H1 (cell line): ENCODE data around the gene PPP2R2B. TPM values are rescaled to one million over a fixed set of nuclear protein-coding genes. Genes with fewer than 3 reads are reported as not detected.

Experiments
- E2F6 ChIP-seq: IDR thresholded peaks from 2 replicates; pipeline ENCODE4 v1.6.1; 2012; ENCODE audit warnings: inconsistent platforms
- MAFK ChIP-seq: IDR thresholded peaks from 2 replicates; pipeline ENCODE4 v1.6.1; 2012; ENCODE audit warnings: low read depth, mild to moderate bottlenecking, improper control_type of control experiment, low read length
- MAX ChIP-seq: IDR thresholded peaks from 2 replicates; pipeline ENCODE4 v1.6.1; 2012; ENCODE audit warnings: inconsistent platforms
- polyA plus RNA-seq, 7 experiments: library from polyadenylated mRNA; depleted of rRNA in 3 of 7; stranded (reverse) in 5 of 7; unstranded in 2 of 7; fragments of >200 nt in 5 of 7; fragments of 200-250 nt in 2 of 7; gene quantifications; 1 replicate in 5 of 7; 2 replicates in 1 of 7; 4 replicates in 1 of 7; pipeline versions ENCODE4 v1.2.1 to v1.2.3, GENCODE V29; 2011 to 2013; ENCODE audit warnings: missing spikeins in 2 of 7, mixed read lengths in 2 of 7
- total RNA-seq: library from RNA; stranded (reverse); fragmentation: NEBNext Ultra II Directional; extraction: Animal tissue kit (Norgen Biotek cat#: 25700); gene quantifications from 2 replicates; pipeline ENCODE4 v1.2.1, GENCODE V29; 2021
- TF ChIP-seq, protein P1 (sequence below): fragments of 300-600 bp; sonication (generic); IDR thresholded peaks from 2 replicates; pipeline ENCODE4 v1.7.1; 2012; ENCODE audit warnings: low read length, moderate library complexity, mild to moderate bottlenecking, inconsistent platforms; ENCODE audit not compliant: insufficient replicate concordance
- TF ChIP-seq, protein P2 (sequence below), 3 experiments: IDR thresholded peaks; 1 replicate in 2 of 3; 2 replicates in 1 of 3; pipeline versions ENCODE4 v1.5.1 to v1.6.1; 2011; ENCODE audit warnings: low read length in 3 of 3, mild to moderate bottlenecking in 3 of 3, inconsistent platforms in 2 of 3, low read depth in 1 of 3, moderate library complexity in 1 of 3; ENCODE audit not compliant: insufficient read depth in 1 of 3; ENCODE audit errors: control extremely low read depth in 1 of 3

The PPP2R2B gene
- total and polyA plus RNA-seq, 2 of the 8 experiments (the other 6 are each of a cell fraction or from before 2014, with no cell fraction given), result 21.1 to 37.1 TPM

DNA sequence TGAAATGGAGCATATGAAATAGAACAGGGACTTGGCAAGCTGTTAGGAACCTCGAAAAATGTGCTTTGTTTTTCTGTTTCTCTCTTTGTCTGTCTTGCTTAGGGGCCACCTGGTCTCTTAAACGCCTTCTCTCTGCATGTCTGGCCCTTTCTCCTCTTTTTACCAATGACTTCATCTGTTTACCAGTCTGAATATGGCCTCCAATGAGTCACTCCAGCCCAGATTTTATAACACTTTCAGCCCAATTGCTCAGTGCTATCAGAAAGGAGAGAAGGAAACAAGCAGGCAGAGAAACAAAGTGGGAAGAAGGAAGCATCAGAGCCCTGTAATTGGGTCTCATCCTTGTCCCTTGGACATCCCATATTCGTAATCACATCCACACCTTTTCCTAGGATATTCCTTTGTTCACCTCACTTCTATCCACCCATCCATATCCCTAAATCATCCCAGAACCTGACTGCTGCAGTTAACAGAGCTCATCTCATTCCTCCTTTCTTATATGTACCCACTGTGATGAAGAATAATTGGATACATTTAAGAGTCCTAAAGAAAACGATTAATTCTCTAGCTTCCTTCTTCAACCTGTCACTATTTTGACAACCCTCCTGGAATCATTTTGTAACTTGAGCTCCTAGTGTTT is 210.8 kb downstream of the PPP2R2B start (continued):
- TF ChIP-seq, protein P1, sequence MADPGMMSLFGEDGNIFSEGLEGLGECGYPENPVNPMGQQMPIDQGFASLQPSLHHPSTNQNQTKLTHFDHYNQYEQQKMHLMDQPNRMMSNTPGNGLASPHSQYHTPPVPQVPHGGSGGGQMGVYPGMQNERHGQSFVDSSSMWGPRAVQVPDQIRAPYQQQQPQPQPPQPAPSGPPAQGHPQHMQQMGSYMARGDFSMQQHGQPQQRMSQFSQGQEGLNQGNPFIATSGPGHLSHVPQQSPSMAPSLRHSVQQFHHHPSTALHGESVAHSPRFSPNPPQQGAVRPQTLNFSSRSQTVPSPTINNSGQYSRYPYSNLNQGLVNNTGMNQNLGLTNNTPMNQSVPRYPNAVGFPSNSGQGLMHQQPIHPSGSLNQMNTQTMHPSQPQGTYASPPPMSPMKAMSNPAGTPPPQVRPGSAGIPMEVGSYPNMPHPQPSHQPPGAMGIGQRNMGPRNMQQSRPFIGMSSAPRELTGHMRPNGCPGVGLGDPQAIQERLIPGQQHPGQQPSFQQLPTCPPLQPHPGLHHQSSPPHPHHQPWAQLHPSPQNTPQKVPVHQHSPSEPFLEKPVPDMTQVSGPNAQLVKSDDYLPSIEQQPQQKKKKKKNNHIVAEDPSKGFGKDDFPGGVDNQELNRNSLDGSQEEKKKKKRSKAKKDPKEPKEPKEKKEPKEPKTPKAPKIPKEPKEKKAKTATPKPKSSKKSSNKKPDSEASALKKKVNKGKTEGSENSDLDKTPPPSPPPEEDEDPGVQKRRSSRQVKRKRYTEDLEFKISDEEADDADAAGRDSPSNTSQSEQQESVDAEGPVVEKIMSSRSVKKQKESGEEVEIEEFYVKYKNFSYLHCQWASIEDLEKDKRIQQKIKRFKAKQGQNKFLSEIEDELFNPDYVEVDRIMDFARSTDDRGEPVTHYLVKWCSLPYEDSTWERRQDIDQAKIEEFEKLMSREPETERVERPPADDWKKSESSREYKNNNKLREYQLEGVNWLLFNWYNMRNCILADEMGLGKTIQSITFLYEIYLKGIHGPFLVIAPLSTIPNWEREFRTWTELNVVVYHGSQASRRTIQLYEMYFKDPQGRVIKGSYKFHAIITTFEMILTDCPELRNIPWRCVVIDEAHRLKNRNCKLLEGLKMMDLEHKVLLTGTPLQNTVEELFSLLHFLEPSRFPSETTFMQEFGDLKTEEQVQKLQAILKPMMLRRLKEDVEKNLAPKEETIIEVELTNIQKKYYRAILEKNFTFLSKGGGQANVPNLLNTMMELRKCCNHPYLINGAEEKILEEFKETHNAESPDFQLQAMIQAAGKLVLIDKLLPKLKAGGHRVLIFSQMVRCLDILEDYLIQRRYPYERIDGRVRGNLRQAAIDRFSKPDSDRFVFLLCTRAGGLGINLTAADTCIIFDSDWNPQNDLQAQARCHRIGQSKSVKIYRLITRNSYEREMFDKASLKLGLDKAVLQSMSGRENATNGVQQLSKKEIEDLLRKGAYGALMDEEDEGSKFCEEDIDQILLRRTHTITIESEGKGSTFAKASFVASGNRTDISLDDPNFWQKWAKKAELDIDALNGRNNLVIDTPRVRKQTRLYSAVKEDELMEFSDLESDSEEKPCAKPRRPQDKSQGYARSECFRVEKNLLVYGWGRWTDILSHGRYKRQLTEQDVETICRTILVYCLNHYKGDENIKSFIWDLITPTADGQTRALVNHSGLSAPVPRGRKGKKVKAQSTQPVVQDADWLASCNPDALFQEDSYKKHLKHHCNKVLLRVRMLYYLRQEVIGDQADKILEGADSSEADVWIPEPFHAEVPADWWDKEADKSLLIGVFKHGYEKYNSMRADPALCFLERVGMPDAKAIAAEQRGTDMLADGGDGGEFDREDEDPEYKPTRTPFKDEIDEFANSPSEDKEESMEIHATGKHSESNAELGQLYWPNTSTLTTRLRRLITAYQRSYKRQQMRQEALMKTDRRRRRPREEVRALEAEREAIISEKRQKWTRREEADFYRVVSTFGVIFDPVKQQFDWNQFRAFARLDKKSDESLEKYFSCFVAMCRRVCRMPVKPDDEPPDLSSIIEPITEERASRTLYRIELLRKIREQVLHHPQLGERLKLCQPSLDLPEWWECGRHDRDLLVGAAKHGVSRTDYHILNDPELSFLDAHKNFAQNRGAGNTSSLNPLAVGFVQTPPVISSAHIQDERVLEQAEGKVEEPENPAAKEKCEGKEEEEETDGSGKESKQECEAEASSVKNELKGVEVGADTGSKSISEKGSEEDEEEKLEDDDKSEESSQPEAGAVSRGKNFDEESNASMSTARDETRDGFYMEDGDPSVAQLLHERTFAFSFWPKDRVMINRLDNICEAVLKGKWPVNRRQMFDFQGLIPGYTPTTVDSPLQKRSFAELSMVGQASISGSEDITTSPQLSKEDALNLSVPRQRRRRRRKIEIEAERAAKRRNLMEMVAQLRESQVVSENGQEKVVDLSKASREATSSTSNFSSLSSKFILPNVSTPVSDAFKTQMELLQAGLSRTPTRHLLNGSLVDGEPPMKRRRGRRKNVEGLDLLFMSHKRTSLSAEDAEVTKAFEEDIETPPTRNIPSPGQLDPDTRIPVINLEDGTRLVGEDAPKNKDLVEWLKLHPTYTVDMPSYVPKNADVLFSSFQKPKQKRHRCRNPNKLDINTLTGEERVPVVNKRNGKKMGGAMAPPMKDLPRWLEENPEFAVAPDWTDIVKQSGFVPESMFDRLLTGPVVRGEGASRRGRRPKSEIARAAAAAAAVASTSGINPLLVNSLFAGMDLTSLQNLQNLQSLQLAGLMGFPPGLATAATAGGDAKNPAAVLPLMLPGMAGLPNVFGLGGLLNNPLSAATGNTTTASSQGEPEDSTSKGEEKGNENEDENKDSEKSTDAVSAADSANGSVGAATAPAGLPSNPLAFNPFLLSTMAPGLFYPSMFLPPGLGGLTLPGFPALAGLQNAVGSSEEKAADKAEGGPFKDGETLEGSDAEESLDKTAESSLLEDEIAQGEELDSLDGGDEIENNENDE, result no peak
- no peak for TF ChIP-seq MAFK
- no peak for TF ChIP-seq MAX
- no peak for TF ChIP-seq E2F6
- TF ChIP-seq, protein P2, sequence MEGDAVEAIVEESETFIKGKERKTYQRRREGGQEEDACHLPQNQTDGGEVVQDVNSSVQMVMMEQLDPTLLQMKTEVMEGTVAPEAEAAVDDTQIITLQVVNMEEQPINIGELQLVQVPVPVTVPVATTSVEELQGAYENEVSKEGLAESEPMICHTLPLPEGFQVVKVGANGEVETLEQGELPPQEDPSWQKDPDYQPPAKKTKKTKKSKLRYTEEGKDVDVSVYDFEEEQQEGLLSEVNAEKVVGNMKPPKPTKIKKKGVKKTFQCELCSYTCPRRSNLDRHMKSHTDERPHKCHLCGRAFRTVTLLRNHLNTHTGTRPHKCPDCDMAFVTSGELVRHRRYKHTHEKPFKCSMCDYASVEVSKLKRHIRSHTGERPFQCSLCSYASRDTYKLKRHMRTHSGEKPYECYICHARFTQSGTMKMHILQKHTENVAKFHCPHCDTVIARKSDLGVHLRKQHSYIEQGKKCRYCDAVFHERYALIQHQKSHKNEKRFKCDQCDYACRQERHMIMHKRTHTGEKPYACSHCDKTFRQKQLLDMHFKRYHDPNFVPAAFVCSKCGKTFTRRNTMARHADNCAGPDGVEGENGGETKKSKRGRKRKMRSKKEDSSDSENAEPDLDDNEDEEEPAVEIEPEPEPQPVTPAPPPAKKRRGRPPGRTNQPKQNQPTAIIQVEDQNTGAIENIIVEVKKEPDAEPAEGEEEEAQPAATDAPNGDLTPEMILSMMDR (IDR thresholded peaks at IDR 0.05; ENCODE audit: control extremely low read depth in 1 of 3, insufficient read depth in 1 of 3, low read depth in 1 of 3, low read length in 3 of 3), result no peak
